OCI-LY3 (cell line): ENCODE data around the gene CD38.
A peak's percentile ranks its signal among the peaks of the same experiment; 100 is the strongest.

Experiments
- H2AFZ ChIP-seq: fragments of 200-600, 300-600 bp; shearing (Covaris generic); 2 replicates; pipeline ENCODE4 v1.6.0; 2014; ENCODE audit warnings: antibody characterized with exemption, low read depth, low read length
- H3K27ac ChIP-seq: fragments of 200-600, 300-600 bp; sonication (generic); 2 replicates; pipeline ENCODE4 v1.5.1; 2014; ENCODE audit warnings: mild to moderate bottlenecking, low read length, moderate library complexity, mixed read lengths
- H3K27me3 ChIP-seq: fragments of 200-600, 300-600 bp; sonication (generic); 2 replicates; pipeline ENCODE4 v1.6.1; 2014; ENCODE audit warnings: low read depth, low read length, mixed read lengths
- H3K36me3 ChIP-seq: fragments of 200-600, 300-600 bp; sonication (generic); replicated peaks from 2 replicates; pipeline ENCODE3; 2014; ENCODE audit warnings: low read depth, low read length, mixed read lengths
- H3K4me1 ChIP-seq: fragments of 300-600, 200-600 bp; sonication (generic); 2 replicates; pipeline ENCODE4 v1.6.1; 2014; ENCODE audit warnings: low read length, mixed read lengths
- H3K4me2 ChIP-seq: fragments of 200-600, 300-600 bp; sonication (generic); 2 replicates; pipeline ENCODE4 v1.6.1; 2014; ENCODE audit warnings: low read length, mixed read lengths
- H3K4me3 ChIP-seq: fragments of 300-600, 200-600 bp; sonication (generic); 2 replicates; pipeline ENCODE4 v1.5.1; 2014; ENCODE audit warnings: antibody characterized with exemption, mild to moderate bottlenecking, low read length, moderate library complexity
- H3K79me2 ChIP-seq: fragments of 300-600, 200-600 bp; shearing (Covaris generic); 2 replicates; pipeline ENCODE4 v1.6.1; 2014; ENCODE audit warnings: mild to moderate bottlenecking, low read length, mixed read lengths
- H3K9ac ChIP-seq: fragments of 300-600, 200-600 bp; shearing (Covaris generic); 2 replicates; pipeline ENCODE4 v1.6.0; 2014; ENCODE audit warnings: mild to moderate bottlenecking, low read length, moderate library complexity
- H3K9me3 ChIP-seq: fragments of 200-600, 300-600 bp; shearing (Covaris generic); 2 replicates; pipeline ENCODE4 v1.6.1; 2014; ENCODE audit warnings: low read length, mixed read lengths; ENCODE audit not compliant: insufficient read depth
- H4K20me1 ChIP-seq: fragments of 200-600, 300-600 bp; sonication (generic); 2 replicates; pipeline ENCODE4 v1.6.1; 2016; ENCODE audit warnings: low read length, mixed read lengths; ENCODE audit not compliant: insufficient read depth
- CTCF ChIP-seq: fragments of 200-600, 300-600 bp; sonication (generic); IDR thresholded peaks from 2 replicates; pipeline ENCODE4 v1.5.1; 2014; ENCODE audit warnings: antibody characterized with exemption, low read length, low read depth
- EZH2phosphoT487 ChIP-seq: fragments of 200-600 bp; shearing (Covaris generic); IDR thresholded peaks from 2 replicates; pipeline ENCODE4 v1.6.1; 2018; ENCODE audit warnings: antibody characterized with exemption, mixed run types, low read depth

Gene CD38

GRCh38 chr4:15868826-15869413, 90.8 kb downstream of the CD38 start:
- Histone ChIP-seq H3K9ac (peak overlapping the region; percentile 44; the same call in 1 of the 2 replicates), H3K4me1 (peaks cover 20% of the 10 kb centered on the region), H3K9me3 (no peaks in the 10 kb centered on the region), H3K27me3 (no peaks in the 10 kb centered on the region), H3K4me3 (peak overlapping the region; percentile 28), H2AFZ (peak overlapping the region; percentile 47; the same call in 1 of the 2 replicates), H3K79me2 (no peaks in the 10 kb centered on the region), H3K4me2 (peak overlapping the region; percentile 53), H3K36me3 (no peaks in the 10 kb centered on the region), H4K20me1 (no peaks in the 10 kb centered on the region), H3K27ac (peak overlapping the region; percentile 82)
- TF ChIP-seq EZH2phosphoT487 (no peak), CTCF (no peak)

GRCh38 chr4:15870079-15870478, 92.0 kb downstream of the CD38 start:
- no peak overlapping the region for H3K4me2 ChIP-seq
- no peak overlapping the region for H3K27ac ChIP-seq
- no peaks in the 10 kb centered on the region for H3K9me3 ChIP-seq
- no peak overlapping the region for H3K9ac ChIP-seq
- no peak overlapping the region for H3K4me3 ChIP-seq
- no peaks in the 10 kb centered on the region for H3K36me3 ChIP-seq
- no peaks in the 10 kb centered on the region for H3K79me2 ChIP-seq
- no peak overlapping the region for H2AFZ ChIP-seq
- no peak for TF ChIP-seq CTCF
- TF ChIP-seq EZH2phosphoT487: no peak
- peaks cover 20% of the 10 kb centered on the region for H3K4me1 ChIP-seq
- H3K27me3 ChIP-seq: no peaks in the 10 kb centered on the region
- H4K20me1 ChIP-seq: no peaks in the 10 kb centered on the region

- Histone ChIP-seq H4K20me1 (no peaks in the 10 kb centered on the region), H3K4me1 (peaks cover 26% of the 10 kb centered on the region), H3K4me3 (no peak overlapping the region), H3K79me2 (no peaks in the 10 kb centered on the region), H2AFZ (no peak overlapping the region; the same call in 1 of the 2 replicates), H3K27me3 (no peaks in the 10 kb centered on the region), H3K9me3 (no peaks in the 10 kb centered on the region), H3K36me3 (no peaks in the 10 kb centered on the region), H3K27ac (no peak overlapping the region), H3K4me2 (no peak overlapping the region), H3K9ac (no peak overlapping the region)
- TF ChIP-seq CTCF (no peak), EZH2phosphoT487 (no peak)
Measured at GRCh38 chr4:15870921-15871664, 93.0 kb downstream of the CD38 start.

- Histone ChIP-seq H3K27me3 (no peaks in the 10 kb centered on the region), H3K4me3 (no peak overlapping the region), H3K79me2 (no peaks in the 10 kb centered on the region), H4K20me1 (no peaks in the 10 kb centered on the region), H3K9ac (no peak overlapping the region), H3K36me3 (no peaks in the 10 kb centered on the region), H3K4me1 (peaks cover 19% of the 10 kb centered on the region), H2AFZ (no peak overlapping the region), H3K27ac (no peak overlapping the region), H3K4me2 (no peak overlapping the region), H3K9me3 (no peaks in the 10 kb centered on the region; the same call in 1 of the 2 replicates)
- TF ChIP-seq CTCF (no peak), EZH2phosphoT487 (no peak)
Measured at GRCh38 chr4:15873117-15873516, 95.0 kb downstream of the CD38 start.
